T-helper 2 cell treated with Interferon-gamma antibody and Interleukin-4, amounts not matched to agents 5 μg/mL and 100 μg/mL, for 36 hours (primary cell): Measurements from ENCODE around the gene PITPNM2.
A peak's percentile ranks its signal among the peaks of the same experiment; 100 is the strongest.

Experiments
- DNase-seq: peaks from one replicate; pipeline ENCODE4 v3.0.0; 2021; ENCODE audit warnings: low spot score
- H3K27ac Mint-ChIP-seq: one replicate; pipeline ENCODE4 v1.8.0; 2021; ENCODE audit warnings: mild to moderate bottlenecking, mixed read lengths
- H3K27me3 Mint-ChIP-seq: one replicate; pipeline ENCODE4 v1.8.0; 2021; ENCODE audit warnings: low read depth, mixed read lengths
- H3K36me3 Mint-ChIP-seq: one replicate; pipeline ENCODE4 v1.8.0; 2021; ENCODE audit warnings: low read depth, mixed read lengths
- H3K4me1 Mint-ChIP-seq: one replicate; pipeline ENCODE4 v1.8.0; 2021; ENCODE audit warnings: low read depth, mixed read lengths
- H3K4me3 Mint-ChIP-seq: one replicate; pipeline ENCODE4 v1.8.0; 2022; ENCODE audit warnings: mild to moderate bottlenecking, moderate library complexity, mixed read lengths
- H3K9me3 Mint-ChIP-seq: one replicate; pipeline ENCODE4 v1.8.0; 2021; ENCODE audit warnings: mixed read lengths

PITPNM2 gene

GRCh38 chr12:123140676-123141614 is 9.9 kb downstream of the PITPNM2 start:
- no peak overlapping the region for H3K4me3 Mint-ChIP-seq
- H3K27ac Mint-ChIP-seq = no peak overlapping the region
- DNase-seq = no peak
- H3K9me3 Mint-ChIP-seq = no peaks in the 10 kb centered on the region
- no peaks in the 10 kb centered on the region for H3K27me3 Mint-ChIP-seq
- H3K4me1 Mint-ChIP-seq = peaks cover 2% of the 10 kb centered on the region
- no peaks in the 10 kb centered on the region for H3K36me3 Mint-ChIP-seq

DNA sequence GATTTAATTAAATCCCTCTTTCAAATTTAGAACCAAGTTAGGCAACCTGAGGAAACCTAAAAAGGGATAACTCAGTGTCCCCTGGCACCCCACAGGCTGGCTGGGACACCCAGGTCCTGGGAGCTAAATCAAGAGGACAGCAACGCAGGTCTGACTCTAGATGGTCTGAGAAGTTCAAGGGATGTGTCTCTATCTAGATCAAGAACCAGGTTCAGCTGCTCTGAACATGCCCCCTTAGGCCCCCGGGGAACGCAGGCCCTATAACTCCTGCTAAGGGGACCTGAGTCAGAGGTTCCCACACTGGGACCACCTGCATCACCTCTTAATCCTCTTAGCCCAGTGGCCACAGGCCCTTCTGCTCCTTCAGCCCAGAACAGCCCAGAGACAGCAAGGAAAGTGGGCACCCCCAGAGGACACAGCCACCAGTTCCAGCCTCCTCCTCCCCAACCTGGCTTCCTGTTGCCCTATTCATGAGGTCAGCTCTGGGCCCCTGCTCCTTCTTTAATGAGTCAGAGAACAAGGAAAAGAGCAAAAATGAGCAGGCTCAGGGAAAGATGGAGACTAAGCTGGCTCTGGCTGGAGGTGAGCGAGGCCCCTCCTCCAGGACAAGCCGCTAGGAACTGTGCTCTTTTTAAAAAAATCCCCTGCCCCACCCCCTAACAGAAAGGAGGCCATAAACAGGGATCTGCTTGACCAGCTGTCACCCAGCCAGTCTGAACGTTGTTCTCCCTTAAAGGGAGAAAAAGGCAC is 10.8 kb downstream of the PITPNM2 start:
- DNase-seq = no peak
- H3K27ac Mint-ChIP-seq = no peak overlapping the region
- H3K27me3 Mint-ChIP-seq = no peaks in the 10 kb centered on the region
- H3K4me3 Mint-ChIP-seq = no peak overlapping the region
- no peaks in the 10 kb centered on the region for H3K36me3 Mint-ChIP-seq
- no peaks in the 10 kb centered on the region for H3K9me3 Mint-ChIP-seq
- H3K4me1 Mint-ChIP-seq = peaks cover 5% of the 10 kb centered on the region

GRCh38 chr12:123135688-123136087 is 15.2 kb downstream of the PITPNM2 start:
- peaks cover 20% of the 10 kb centered on the region for H3K4me1 Mint-ChIP-seq
- H3K4me3 Mint-ChIP-seq = no peak overlapping the region
- H3K36me3 Mint-ChIP-seq = no peaks in the 10 kb centered on the region
- H3K9me3 Mint-ChIP-seq = no peaks in the 10 kb centered on the region
- no peaks in the 10 kb centered on the region for H3K27me3 Mint-ChIP-seq
- no peak for DNase-seq
- no peak overlapping the region for H3K27ac Mint-ChIP-seq

GRCh38 chr12:123134826-123135225 is 16.1 kb downstream of the PITPNM2 start:
- no peak for DNase-seq
- Mint-ChIP-seq H3K4me3 (no peak overlapping the region), H3K4me1 (peaks cover 20% of the 10 kb centered on the region), H3K9me3 (no peaks in the 10 kb centered on the region), H3K36me3 (no peaks in the 10 kb centered on the region), H3K27ac (no peak overlapping the region), H3K27me3 (no peaks in the 10 kb centered on the region)

DNA sequence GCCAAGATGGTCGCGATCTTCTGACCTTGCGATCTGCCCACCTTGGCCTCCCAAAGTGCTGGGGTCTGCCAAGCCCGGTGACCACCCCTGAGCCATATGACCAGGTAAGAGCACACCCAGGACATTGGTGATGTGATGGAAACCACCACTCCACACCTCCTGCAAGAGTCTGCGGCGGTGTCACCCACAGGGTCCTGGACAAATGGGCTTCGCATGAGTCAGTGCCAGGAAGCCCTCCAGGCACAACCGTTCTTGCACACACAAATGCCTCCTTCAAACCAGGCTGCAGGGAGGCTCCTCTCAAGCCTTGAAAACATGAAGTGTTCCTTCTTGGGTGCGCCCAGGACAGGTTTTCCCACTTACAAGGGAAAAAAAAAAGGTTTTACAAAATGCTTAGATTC is 16.6 kb downstream of the PITPNM2 start:
- Mint-ChIP-seq H3K4me1 (peaks cover 17% of the 10 kb centered on the region), H3K27me3 (no peaks in the 10 kb centered on the region), H3K36me3 (no peaks in the 10 kb centered on the region), H3K9me3 (no peaks in the 10 kb centered on the region), H3K4me3 (no peak overlapping the region), H3K27ac (no peak overlapping the region)
- DNase-seq = no peak

DNA sequence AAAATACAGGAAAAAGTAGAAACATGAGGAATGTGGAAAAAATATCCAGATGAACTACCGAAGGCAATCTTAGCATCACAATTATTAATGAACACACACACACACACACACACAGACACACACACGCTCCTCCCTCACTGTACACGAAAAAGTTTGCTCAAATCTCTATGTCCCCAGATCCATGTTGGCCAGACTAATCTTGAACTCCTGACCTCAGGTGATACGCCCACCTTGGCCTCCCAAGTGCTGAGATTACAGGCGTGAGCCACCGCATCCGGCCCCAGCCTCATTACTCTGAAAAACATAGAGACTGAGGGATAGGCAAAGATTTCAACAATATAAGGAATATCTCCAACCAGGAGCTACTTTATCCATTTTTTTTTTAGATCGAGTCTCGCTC is 17.2 kb downstream of the PITPNM2 start:
- Mint-ChIP-seq H3K4me3 (no peak overlapping the region), H3K36me3 (no peaks in the 10 kb centered on the region), H3K4me1 (peaks cover 17% of the 10 kb centered on the region), H3K9me3 (no peaks in the 10 kb centered on the region), H3K27me3 (no peaks in the 10 kb centered on the region), H3K27ac (no peak overlapping the region)
- no peak for DNase-seq

GRCh38 chr12:123132951-123133619 is 17.8 kb downstream of the PITPNM2 start:
- H3K27me3 Mint-ChIP-seq = no peaks in the 10 kb centered on the region
- H3K27ac Mint-ChIP-seq = no peak overlapping the region
- H3K9me3 Mint-ChIP-seq = no peaks in the 10 kb centered on the region
- peaks cover 17% of the 10 kb centered on the region for H3K4me1 Mint-ChIP-seq
- H3K36me3 Mint-ChIP-seq = no peaks in the 10 kb centered on the region
- H3K4me3 Mint-ChIP-seq = no peak overlapping the region
- no peak for DNase-seq

- no peaks in the 10 kb centered on the region for H3K27me3 Mint-ChIP-seq
- no peaks in the 10 kb centered on the region for H3K36me3 Mint-ChIP-seq
- H3K9me3 Mint-ChIP-seq = no peaks in the 10 kb centered on the region
- peak overlapping the region; percentile 72 for H3K27ac Mint-ChIP-seq
- peaks cover 17% of the 10 kb centered on the region for H3K4me1 Mint-ChIP-seq
- DNase-seq = no peak
- H3K4me3 Mint-ChIP-seq = peak overlapping the region; percentile 61
Observed at GRCh38 chr12:123131879-123132402, 18.9 kb downstream of the PITPNM2 start.

DNA sequence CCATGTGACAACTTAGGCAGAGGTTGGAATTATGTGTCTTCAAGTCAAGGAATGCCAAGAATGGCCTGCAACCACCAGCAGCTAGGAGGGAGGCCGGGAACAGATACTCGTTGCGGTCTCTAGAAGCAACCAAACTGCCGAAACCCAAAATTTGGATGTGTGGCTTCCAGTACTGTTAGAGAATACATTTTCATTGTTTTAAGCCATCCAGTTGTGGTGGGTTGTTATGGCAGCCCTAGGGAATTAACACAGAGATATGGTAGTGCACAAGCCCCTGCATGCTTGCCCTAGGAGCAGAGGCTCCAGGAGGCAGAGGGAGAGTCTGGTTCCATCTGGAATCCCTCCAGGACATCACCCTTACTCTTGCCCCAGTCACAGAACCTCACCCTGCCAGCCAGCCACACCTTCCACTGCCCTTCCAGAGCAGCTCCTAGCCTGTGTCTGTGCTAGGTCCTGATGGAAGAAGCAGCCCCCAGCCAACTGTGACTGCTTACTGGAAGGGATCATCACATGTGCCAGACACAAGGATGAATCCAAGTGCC is 19.5 kb downstream of the PITPNM2 start:
- H3K4me3 Mint-ChIP-seq = peak overlapping the region; percentile 61

DNA sequence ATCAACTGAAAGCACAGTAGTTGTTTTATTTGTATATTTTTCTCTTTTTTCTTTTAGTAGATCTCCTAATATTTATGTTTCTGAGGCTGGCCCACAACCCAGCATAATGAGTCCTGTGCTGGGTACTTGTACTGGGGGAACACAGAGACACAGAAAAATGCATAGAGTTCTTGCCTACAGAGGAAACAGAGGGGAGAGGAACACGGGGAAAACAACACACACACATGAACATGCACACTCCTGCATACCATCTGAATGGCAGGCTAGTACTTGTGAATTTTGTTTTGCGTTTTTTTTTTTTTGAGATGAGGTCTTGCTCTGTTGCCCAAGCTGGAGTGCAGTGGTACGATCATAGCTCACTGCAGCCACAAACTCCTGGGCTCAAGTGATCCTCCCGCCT is 21.3 kb downstream of the PITPNM2 start:
- no peak for DNase-seq
- peaks cover 15% of the 10 kb centered on the region for H3K4me1 Mint-ChIP-seq
- no peaks in the 10 kb centered on the region for H3K9me3 Mint-ChIP-seq
- no peaks in the 10 kb centered on the region for H3K36me3 Mint-ChIP-seq
- no peaks in the 10 kb centered on the region for H3K27me3 Mint-ChIP-seq
- no peak overlapping the region for H3K4me3 Mint-ChIP-seq
- no peak overlapping the region for H3K27ac Mint-ChIP-seq

More for the DNA sequence above, 19.5 kb downstream of the PITPNM2 start:
- H3K27ac Mint-ChIP-seq = peak overlapping the region; percentile 72
- no peak for DNase-seq
- no peaks in the 10 kb centered on the region for H3K27me3 Mint-ChIP-seq
- H3K4me1 Mint-ChIP-seq = peaks cover 17% of the 10 kb centered on the region
- no peaks in the 10 kb centered on the region for H3K36me3 Mint-ChIP-seq
- H3K9me3 Mint-ChIP-seq = no peaks in the 10 kb centered on the region

- no peak overlapping the region for H3K27ac Mint-ChIP-seq
- H3K9me3 Mint-ChIP-seq = no peaks in the 10 kb centered on the region
- no peak overlapping the region for H3K4me3 Mint-ChIP-seq
Observed at GRCh38 chr12:123127182-123127495, 23.8 kb downstream of the PITPNM2 start.

GRCh38 chr12:123126294-123127181 is 24.4 kb downstream of the PITPNM2 start:
- H3K27me3 Mint-ChIP-seq = no peaks in the 10 kb centered on the region

More at GRCh38 chr12:123127182-123127495, 23.8 kb downstream of the PITPNM2 start:
- H3K27me3 Mint-ChIP-seq = no peaks in the 10 kb centered on the region
- DNase-seq = no peak
- H3K36me3 Mint-ChIP-seq = no peaks in the 10 kb centered on the region
- peaks cover 20% of the 10 kb centered on the region for H3K4me1 Mint-ChIP-seq

DNA sequence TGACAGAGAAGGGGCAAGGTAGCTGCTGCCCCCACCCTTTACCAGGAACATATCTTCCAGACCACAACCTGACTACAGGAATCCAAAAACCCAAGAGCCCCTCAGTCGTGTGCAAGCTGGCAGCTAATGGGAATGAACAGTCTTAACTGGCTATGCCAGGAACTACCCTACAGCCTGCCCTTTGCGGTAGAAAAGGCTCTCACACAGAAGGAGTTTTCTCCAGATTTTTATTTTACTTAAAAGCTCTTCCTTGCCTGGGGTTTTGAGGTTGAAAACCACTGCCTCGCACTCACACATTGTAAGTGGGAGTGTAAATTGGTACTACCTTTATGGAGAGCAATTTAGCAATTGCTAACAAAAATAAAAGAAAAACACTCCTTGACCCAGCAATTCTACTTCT is 28.3 kb downstream of the PITPNM2 start:
- Mint-ChIP-seq H3K9me3 (no peaks in the 10 kb centered on the region), H3K27ac (peak overlapping the region; percentile 75), H3K4me3 (peak overlapping the region; percentile 20), H3K4me1 (peaks cover 38% of the 10 kb centered on the region), H3K36me3 (peaks cover 3% of the 10 kb centered on the region), H3K27me3 (no peaks in the 10 kb centered on the region)
- DNase-seq = no peak

More at GRCh38 chr12:123126294-123127181, 24.4 kb downstream of the PITPNM2 start:
- Mint-ChIP-seq H3K4me1 (peaks cover 19% of the 10 kb centered on the region), H3K27ac (no peak overlapping the region), H3K9me3 (no peaks in the 10 kb centered on the region), H3K4me3 (no peak overlapping the region), H3K36me3 (no peaks in the 10 kb centered on the region)
- DNase-seq = no peak
